Osteocyte (in vitro differentiated cells): ENCODE results near the gene CAMKMT. TPM values are rescaled to one million over a fixed set of nuclear protein-coding genes. Genes with fewer than 3 reads are reported as not detected.

Source experiments
- DNase-seq: peaks from one replicate; pipeline ENCODE4 v3.0.0; 2021; ENCODE audit warnings: mixed read lengths; ENCODE audit not compliant: unreplicated experiment; ENCODE audit errors: extremely low spot score
- H3K27ac Mint-ChIP-seq: one replicate; pipeline ENCODE4 v1.8.0; 2021; ENCODE audit warnings: mild to moderate bottlenecking, mixed read lengths; ENCODE audit not compliant: unreplicated experiment
- H3K27me3 Mint-ChIP-seq: one replicate; pipeline ENCODE4 v1.8.0; 2021; ENCODE audit warnings: mixed read lengths; ENCODE audit not compliant: unreplicated experiment
- H3K36me3 Mint-ChIP-seq: one replicate; pipeline ENCODE4 v1.8.0; 2021; ENCODE audit warnings: mixed read lengths; ENCODE audit not compliant: unreplicated experiment
- H3K4me1 Mint-ChIP-seq: one replicate; pipeline ENCODE4 v1.8.0; 2021; ENCODE audit warnings: mixed read lengths; ENCODE audit not compliant: unreplicated experiment
- H3K4me3 Mint-ChIP-seq: one replicate; pipeline ENCODE4 v1.8.0; 2021; ENCODE audit warnings: mild to moderate bottlenecking, moderate library complexity, mixed read lengths; ENCODE audit not compliant: unreplicated experiment
- H3K9me3 Mint-ChIP-seq: one replicate; pipeline ENCODE4 v1.8.0; 2021; ENCODE audit warnings: mixed read lengths; ENCODE audit not compliant: unreplicated experiment
- total RNA-seq: library from RNA; stranded (reverse); gene quantifications from 2 replicates; pipeline ENCODE4 v1.2.1, GENCODE V29; 2021
- TF ChIP-seq, protein P1 (sequence below): fragments of 200-600 bp; sonication (generic); IDR thresholded peaks from 2 replicates; pipeline ENCODE4 v1.5.0; 2021; ENCODE audit warnings: antibody characterized with exemption, mild to moderate bottlenecking, moderate library complexity

The CAMKMT gene
- total RNA-seq, 1 donor from 2014 or later, result 10.9 TPM

DNA sequence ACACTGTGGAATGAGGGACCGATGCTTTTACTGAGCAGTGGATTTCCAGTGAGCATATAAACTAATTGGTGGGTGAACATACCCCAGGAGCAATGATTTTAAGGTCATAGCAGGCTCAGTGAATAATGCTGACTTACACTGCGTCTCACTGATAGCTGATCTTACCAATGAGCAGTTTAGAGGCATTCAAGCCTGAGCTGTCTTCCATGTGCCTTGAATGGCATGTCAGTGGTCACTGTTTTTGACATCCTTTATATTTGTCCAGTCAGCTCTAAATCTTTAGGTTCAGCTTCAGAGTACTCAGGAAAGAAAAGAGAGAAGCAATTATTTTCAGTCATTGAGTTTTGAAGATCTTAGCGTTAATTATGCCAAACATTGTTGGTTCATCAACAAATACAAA lies 88.3 kb downstream of the CAMKMT start:
- Mint-ChIP-seq H3K36me3 (no peaks in the 10 kb centered on the region), H3K4me1 (peaks cover 5% of the 10 kb centered on the region), H3K9me3 (no peaks in the 10 kb centered on the region), H3K27ac (no peak overlapping the region), H3K4me3 (no peak overlapping the region), H3K27me3 (no peaks in the 10 kb centered on the region)
- TF ChIP-seq, protein P1, sequence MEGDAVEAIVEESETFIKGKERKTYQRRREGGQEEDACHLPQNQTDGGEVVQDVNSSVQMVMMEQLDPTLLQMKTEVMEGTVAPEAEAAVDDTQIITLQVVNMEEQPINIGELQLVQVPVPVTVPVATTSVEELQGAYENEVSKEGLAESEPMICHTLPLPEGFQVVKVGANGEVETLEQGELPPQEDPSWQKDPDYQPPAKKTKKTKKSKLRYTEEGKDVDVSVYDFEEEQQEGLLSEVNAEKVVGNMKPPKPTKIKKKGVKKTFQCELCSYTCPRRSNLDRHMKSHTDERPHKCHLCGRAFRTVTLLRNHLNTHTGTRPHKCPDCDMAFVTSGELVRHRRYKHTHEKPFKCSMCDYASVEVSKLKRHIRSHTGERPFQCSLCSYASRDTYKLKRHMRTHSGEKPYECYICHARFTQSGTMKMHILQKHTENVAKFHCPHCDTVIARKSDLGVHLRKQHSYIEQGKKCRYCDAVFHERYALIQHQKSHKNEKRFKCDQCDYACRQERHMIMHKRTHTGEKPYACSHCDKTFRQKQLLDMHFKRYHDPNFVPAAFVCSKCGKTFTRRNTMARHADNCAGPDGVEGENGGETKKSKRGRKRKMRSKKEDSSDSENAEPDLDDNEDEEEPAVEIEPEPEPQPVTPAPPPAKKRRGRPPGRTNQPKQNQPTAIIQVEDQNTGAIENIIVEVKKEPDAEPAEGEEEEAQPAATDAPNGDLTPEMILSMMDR, result no peak
- DNase-seq, result no peak

DNA sequence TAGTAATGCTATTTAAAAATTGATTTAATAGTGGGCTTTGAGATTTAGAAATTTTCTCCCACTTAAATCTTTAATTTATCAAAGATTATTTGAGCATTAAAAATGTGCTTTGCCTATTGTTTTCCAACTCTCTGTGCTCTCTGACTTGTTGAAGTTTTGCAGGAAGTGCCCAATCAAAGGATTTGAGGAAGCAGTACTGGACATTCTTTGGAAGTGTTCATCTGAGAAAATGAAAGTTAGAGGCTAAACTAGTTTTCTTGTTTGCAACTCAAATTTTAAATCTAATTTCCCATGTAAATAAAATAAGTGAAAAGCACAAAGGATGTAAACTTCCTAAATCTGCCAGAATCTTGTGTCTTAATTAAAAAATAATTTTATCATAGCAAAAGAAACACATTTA lies 89.1 kb downstream of the CAMKMT start:
- peak overlapping the region; percentile 7 for H3K27ac Mint-ChIP-seq
- H3K27me3 Mint-ChIP-seq, result no peaks in the 10 kb centered on the region
- no peak overlapping the region for H3K4me3 Mint-ChIP-seq
- H3K36me3 Mint-ChIP-seq, result no peaks in the 10 kb centered on the region
- peaks cover 5% of the 10 kb centered on the region for H3K4me1 Mint-ChIP-seq
- DNase-seq, result no peak
- no peaks in the 10 kb centered on the region for H3K9me3 Mint-ChIP-seq
- TF ChIP-seq, protein P1, result no peak

DNA sequence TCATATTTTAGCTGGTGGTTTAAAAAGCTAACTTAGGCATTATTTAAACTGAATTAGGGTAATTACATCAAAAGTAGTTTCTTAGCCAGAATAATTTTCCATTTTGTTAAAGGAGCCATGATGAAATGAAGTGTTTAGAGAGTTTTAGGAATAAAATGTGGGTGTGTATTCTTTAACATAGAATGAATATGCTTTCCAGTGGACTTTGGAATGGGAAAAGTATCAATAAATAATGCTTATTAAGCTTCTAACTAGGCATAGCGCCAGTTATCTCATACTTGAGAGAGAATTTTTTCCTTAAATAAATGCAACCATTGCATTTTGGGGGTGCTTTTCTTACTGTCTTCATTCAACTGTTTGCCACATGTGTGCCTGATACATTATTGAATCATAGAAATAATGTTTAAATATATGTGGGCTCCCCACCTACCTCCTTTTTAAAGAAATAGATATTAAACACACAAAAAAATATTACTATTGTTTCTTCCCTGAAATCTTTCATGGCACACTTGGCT lies 90.4 kb downstream of the CAMKMT start:
- no peaks in the 10 kb centered on the region for H3K36me3 Mint-ChIP-seq
- no peak overlapping the region for H3K4me3 Mint-ChIP-seq
- H3K9me3 Mint-ChIP-seq, result no peaks in the 10 kb centered on the region
- no peaks in the 10 kb centered on the region for H3K27me3 Mint-ChIP-seq
- H3K4me1 Mint-ChIP-seq, result peaks cover 5% of the 10 kb centered on the region
- no peak for DNase-seq
- TF ChIP-seq, protein P1, result no peak
- H3K27ac Mint-ChIP-seq, result no peak overlapping the region

DNA sequence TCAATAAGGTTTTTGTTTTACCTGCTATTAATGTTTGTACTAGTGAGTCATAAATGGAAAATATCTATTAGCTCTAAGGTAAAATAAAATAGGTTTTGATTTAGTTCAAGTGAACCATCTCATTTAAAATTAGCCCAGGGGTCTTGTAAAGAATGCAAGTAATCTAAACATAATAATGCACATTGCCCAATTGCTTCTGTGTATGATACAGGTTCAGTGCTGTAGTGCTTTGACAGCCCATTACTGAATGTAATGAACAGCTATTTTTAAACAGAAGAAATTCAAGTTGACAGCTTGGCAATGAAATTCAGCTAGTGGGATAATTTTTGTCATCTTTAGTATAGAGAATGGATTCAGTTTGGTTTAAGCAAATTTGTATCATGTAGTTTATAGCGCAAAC lies 91.5 kb downstream of the CAMKMT start:
- no peaks in the 10 kb centered on the region for H3K27me3 Mint-ChIP-seq
- TF ChIP-seq, protein P1, result no peak
- DNase-seq, result no peak
- no peaks in the 10 kb centered on the region for H3K9me3 Mint-ChIP-seq
- no peaks in the 10 kb centered on the region for H3K36me3 Mint-ChIP-seq
- H3K4me3 Mint-ChIP-seq, result no peak overlapping the region
- peaks cover 5% of the 10 kb centered on the region for H3K4me1 Mint-ChIP-seq
- H3K27ac Mint-ChIP-seq, result no peak overlapping the region

DNA sequence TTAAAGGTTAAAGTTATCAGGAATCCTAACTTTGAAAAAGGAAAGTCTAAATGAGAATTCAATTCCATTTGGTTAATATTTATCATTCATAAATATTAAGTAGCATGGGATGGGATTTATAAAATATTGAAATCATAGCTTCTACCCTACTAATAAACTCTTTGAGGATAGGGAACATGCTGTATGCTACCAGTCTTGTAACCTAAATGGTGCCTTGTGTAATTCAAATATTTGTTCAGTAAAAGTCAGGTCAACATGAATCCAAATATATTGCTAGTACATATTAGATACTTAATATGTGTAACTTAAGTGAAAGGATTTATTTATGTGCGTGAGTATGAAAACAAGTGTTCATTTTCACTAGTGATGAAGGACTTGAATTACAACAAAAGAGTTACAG lies 94.1 kb downstream of the CAMKMT start:
- H3K9me3 Mint-ChIP-seq, result no peaks in the 10 kb centered on the region
- no peaks in the 10 kb centered on the region for H3K27me3 Mint-ChIP-seq
- no peaks in the 10 kb centered on the region for H3K36me3 Mint-ChIP-seq
- no peak for DNase-seq
- H3K27ac Mint-ChIP-seq, result no peak overlapping the region
- H3K4me1 Mint-ChIP-seq, result peaks cover 3% of the 10 kb centered on the region
- TF ChIP-seq, protein P1, result no peak
- no peak overlapping the region for H3K4me3 Mint-ChIP-seq
